NCI-H1092 (cell line): Measurements from ENCODE around the gene SIAH2.

ENCODE experiments used
- DNase-seq: peaks from one replicate; lab custom pipeline; 2025; lab: John Stamatoyannopoulos, UW

The SIAH2 gene

GRCh38 chr3:150748684-150749047, 14.3 kb downstream of the SIAH2 start:
- DNase-seq = no peak

- no peak for DNase-seq
Measured at GRCh38 chr3:150747886-150748683, 14.9 kb downstream of the SIAH2 start.

GRCh38 chr3:150746791-150747590, 16.0 kb downstream of the SIAH2 start:
- DNase-seq = no peak

GRCh38 chr3:150745832-150746231, 17.1 kb downstream of the SIAH2 start:
- DNase-seq = no peak

GRCh38 chr3:150744919-150745211, 18.1 kb downstream of the SIAH2 start:
- no peak for DNase-seq

GRCh38 chr3:150744041-150744918, 18.7 kb downstream of the SIAH2 start:
- no peak for DNase-seq

GRCh38 chr3:150743508-150743907, 19.5 kb downstream of the SIAH2 start:
- no peak for DNase-seq

- no peak for DNase-seq
Measured at GRCh38 chr3:150742679-150743078, 20.3 kb downstream of the SIAH2 start.

GRCh38 chr3:150742141-150742523, 20.8 kb downstream of the SIAH2 start:
- DNase-seq = no peak

- DNase-seq = no peak
Measured at GRCh38 chr3:150741497-150742140, 21.4 kb downstream of the SIAH2 start.

GRCh38 chr3:150740733-150741496, 22.1 kb downstream of the SIAH2 start:
- DNase-seq = no peak

GRCh38 chr3:150739877-150740645, 22.9 kb downstream of the SIAH2 start:
- no peak for DNase-seq

GRCh38 chr3:150739200-150739863, 23.6 kb downstream of the SIAH2 start:
- no peak for DNase-seq

- DNase-seq = no peak
Measured at GRCh38 chr3:150738688-150739087, 24.3 kb downstream of the SIAH2 start.

- DNase-seq = no peak
Measured at GRCh38 chr3:150737874-150738679, 24.9 kb downstream of the SIAH2 start.

GRCh38 chr3:150736903-150737832, 25.8 kb downstream of the SIAH2 start:
- DNase-seq = no peak

- no peak for DNase-seq
Measured at GRCh38 chr3:150736316-150736719, 26.7 kb downstream of the SIAH2 start.

- no peak for DNase-seq
Measured at GRCh38 chr3:150734795-150735119, 28.2 kb downstream of the SIAH2 start.
